Right ventricle myocardium superior (tissue), 1 donor: ENCODE data around the gene C14orf93. TPM values are rescaled to one million over a fixed set of nuclear protein-coding genes. Genes with fewer than 3 reads are reported as not detected.
"Not testable (repeated sequence)": the region's sequence is repeated elsewhere in the genome, so short reads cannot be mapped to it uniquely, and the experiment has no call there.

Experiments
- ATAC-seq: fragments of 200-7000 bp; cut with Tn5 transposase; one replicate; pipeline ENCODE4 v1.9.1; 2020; ENCODE audit warnings: mild to moderate bottlenecking; ENCODE audit not compliant: poor library complexity
- DNase-seq: peaks from one replicate; pipeline ENCODE4 v3.0.0-alpha.2; 2020
- intact Hi-C: fragments of 100-400 bp; cut with DNase I; formaldehyde crosslinking; loops from one replicate; pipeline ENCODE4 v1.11.2; 2022
- total RNA-seq: library from RNA; stranded (reverse); fragmentation: NEBNext Ultra II Directional; extraction: Animal tissue kit (Norgen Biotek cat#: 25700); gene quantifications from one replicate; pipeline ENCODE4 v1.2.1, GENCODE V29; 2021
- donor health status: DM: no; HTN: yes; CAD: no; lungs with severe emphysema.

Gene C14orf93
- total RNA-seq, 1 donor from 2014 or later = 5.5 TPM

DNA sequence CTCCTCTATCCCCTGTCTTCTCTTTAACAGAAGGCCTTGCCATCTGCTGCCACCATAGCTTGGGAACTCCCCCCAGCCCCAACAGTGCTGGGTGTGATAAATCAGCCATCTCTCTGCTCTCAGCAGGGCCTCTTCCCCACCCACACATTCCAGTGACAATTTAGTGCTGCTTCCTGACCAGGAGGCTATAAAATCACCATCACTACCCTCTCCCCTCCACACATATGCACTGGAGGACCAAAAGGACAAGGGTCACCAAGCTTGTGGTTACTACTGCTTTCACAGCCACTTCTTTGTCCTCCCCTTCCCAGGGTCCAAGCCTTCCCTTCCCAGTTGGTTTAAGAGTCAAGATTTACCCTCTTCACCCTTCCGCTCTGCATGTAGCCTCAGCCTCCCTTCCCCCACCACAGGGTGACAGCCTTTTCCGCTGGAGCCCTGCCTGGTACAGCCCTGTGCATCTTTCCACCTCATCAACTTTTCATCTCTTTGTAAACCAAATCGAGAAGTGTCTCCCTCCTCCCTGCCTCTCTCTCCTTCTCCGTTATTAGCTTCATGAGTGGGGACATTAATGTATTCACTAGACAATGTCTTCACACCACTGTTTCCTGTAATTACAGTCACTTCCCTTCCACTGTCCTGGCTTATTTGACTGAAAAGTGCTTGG, 15.3 kb upstream of the C14orf93 start:
- intact Hi-C loops = no loop called here
- ATAC-seq (no peak), DNase-seq (no peak)

DNA sequence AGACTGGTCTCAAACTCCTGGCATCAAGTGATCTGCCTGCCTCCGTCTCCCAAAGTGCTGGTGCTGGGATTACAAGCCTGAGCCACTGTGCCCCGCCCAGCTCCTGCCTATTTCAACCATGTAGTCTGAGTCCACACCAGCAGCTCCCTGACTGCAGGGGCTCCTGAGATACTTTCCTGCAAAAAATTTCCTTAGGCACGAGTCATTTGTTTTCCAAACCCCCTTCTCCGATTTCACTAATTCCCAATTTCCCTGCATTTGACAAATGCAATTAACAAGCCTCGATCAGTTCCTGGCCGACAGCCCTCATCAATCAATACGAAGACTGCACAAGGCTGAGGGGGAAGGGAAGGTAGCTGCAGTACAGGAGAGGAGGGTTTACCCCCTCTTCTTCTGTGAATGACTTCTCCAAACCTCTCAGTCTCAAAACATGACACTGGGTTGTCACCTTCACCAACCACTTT, 14.7 kb upstream of the C14orf93 start:
- intact Hi-C loops = no loop called here
- no peak for DNase-seq
- ATAC-seq = no peak

DNA sequence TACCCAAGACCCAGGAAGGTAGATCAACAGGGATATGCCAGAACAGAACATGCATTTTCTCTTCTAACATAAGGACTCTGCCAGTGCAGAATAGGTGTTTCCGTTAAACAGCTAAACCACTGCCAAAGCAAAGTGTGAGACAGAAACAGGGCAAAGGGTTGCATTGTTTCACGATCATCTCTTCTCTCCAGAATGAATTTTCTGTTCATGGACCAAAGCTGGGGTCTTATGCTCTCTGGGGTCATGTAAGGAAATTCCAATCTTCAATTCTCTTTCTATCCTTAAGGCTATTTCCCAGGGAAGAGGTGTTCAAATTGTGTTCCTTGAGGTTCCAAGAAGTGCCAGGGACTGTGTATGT, 13.8 kb upstream of the C14orf93 start:
- DNase-seq (no peak), ATAC-seq (no peak)
- intact Hi-C loops = no loop called here

DNA sequence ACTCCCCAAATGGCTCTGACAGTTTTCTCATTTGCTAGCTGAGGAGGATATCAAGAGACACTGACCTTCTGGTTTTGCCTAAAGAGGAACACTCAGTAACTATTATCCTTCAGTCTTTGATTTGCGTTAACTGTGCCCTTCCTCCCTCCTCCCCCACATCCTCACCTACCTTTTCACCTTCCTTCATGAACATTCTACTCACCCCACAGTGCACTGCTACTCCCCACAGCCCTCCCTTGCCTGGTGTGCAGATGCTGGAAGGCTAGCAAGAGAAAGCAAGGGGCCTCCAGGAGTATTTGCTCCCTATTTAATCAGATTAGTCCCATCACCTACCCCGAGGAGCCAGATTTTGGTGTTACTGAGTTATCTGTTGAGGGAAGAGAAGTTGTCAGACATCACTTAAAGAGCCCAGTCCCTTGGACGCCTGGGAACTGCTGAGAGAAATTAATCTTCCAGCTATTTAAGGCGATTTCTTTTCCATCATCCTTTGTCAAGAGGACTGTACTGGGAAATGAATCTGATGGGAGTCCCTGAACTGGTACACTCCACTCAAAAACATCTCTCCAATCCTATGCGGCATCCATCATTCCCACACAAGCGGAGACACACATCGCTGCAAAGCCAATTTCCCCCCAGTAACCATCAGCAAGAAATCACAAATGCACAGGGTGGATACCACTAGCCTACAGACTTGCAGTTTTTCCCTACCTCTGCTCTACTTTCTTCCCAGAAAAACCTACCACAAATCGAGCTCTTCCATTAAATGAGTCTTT, 13.3 kb upstream of the C14orf93 start:
- ATAC-seq (no peak), DNase-seq (no peak)
- intact Hi-C loops = no loop called here

DNA sequence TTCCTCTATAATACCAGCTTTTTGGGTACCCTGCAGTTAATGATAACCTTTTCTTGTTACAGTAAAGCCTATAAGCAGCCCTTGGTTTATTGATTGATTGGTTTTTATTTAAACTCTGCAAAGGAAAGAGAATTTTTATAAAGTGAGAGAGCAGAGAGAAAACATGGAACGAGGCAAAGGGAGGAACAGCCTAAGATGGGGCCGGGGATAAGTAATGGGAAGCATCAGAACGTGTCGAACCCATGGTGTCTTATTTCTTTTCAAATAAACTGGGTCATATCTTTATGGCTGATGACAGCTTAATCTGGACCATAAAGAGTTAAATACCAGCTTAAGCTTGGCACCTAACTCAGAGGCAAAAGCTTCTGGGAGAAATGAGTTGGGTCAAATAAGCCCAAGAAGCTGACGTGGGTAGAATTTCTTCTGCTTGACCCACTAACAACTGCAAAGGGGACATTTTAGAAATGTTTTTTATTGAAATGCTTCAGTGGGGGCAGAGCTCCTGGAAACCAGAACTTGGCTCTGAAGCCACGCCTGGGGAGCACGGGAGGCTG, 12.0 kb upstream of the C14orf93 start:
- no peak for DNase-seq
- intact Hi-C loops = no loop called here
- no peak for ATAC-seq

DNA sequence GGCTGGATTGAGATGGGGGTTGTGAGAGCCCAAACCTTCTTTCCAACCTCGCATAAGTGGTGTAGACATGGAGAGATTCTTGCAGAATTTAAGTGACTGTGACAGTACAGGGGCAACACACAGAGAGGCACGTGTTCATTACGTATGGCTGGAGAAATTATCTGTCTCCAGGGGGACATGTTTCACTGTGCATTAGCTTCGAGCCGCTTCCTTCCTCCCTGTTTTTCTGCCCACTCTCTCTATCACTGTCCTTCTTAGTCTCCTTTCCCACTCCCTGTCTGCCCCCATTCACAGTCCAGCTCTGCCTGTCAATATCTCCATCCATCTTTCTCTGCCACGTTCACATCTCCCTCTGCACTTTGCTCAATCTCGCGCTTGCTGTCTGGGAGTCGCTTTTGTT, 11.5 kb upstream of the C14orf93 start:
- no peak for DNase-seq
- ATAC-seq = no peak
- intact Hi-C loops = no loop called here

DNA sequence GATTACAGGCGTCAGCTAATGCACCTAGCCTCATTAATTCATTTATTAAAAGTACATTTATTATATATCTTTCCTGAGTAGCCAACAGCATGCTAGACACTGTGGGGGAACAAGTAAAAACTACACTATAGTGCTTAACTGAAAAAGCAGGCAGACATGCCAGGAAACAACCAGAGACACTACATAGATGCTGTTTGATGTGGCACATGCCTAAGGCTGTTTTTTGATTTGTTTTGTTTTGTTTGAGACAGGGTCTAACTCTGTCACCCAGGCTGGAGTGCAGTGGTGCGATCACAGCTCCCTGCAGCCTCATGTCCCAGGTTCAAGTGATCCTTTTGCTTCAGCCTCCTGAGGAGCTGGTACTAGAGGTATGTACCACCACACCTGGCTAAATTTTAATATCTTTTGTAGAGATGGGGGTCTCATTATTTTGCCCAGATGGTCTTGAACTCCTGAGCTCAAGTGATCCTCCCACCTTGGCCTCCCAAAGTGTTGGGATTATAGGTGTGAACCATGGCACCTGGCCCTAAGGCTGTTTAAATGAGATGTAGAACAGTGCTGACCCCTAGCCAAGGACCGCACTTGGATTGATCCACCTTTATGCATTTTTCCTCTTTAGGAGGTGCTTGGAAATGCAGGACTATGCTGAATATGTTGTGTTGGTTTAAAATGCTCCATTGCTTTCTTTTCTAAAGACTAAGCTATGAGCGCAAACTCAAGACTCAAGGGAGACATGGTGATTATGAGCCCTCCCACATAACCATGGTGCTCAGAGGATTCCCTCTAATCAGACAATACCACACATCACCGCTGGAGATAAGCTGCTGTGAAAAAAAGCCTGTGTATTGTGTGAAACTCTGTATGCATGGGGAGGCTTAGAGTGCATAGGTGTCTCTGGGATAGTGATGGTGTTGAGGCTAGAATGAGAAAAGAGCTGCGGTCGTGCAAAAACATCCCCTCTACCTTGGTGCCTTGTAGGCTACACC, 10.5 kb upstream of the C14orf93 start:
- intact Hi-C loops = no loop called here
- no peak for DNase-seq
- peak; percentile 27 for ATAC-seq

DNA sequence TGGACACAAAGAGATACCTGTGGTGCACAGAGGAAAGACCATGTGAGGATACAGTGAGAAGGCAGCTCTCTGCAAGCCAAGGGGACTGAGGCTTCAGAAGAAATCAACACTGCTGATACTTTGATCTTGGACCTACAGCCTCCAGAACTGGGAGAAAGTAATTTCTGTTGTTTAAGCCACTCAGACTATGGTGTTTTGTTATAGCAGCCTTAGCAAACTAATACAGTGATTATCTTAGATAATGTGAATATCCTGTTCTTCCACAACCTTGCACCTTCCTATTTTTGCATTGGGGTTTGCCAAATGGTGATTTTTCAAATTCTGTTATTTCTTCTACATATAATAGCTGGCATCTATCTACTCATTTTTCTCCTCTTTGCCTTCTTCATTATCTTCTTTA, 8.2 kb upstream of the C14orf93 start:
- ATAC-seq (no peak), DNase-seq (no peak)
- intact Hi-C loops = no loop called here

DNA sequence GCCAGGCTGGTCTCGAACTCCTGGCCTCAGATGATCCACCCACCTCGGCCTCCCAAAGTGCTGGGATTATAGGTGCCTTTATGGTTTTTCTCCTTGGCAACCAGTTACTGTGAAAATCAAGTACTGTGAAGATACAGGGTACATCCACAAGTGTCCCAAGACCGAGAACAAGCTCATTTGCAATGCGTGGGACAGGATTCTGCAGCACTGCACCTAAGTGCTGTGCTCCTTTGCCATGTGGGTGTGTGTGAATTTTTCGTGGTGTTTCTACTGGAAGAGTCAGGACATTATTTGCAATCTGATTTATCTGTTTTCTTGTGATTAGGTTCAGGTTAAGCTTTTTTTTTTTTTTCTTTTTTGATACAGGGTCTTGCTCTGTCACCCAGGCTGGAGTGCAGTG, 7.1 kb upstream of the C14orf93 start:
- DNase-seq (no peak), ATAC-seq (no peak)
- intact Hi-C loops = no loop called here

DNA sequence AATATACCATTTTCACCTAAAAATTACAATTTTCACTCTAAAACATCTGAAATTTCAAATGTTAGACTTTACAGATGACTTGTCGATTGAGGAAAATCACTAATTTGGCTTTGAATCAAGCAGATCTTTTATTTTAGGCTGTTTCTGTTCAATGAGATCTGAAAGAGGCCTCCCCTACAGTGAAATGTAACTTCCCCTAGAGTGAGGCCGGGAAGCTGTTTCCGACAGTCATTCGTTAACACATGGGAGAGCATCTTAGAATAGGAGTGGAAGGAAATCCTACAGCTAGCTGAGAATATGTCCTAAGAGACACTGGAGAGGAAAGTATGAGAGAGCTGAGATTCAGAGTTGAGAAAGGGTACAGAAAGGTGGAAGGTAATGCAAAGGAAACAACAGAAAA, 5.7 kb upstream of the C14orf93 start:
- no peak for ATAC-seq
- DNase-seq = no peak
- intact Hi-C loops = no loop called here

DNA sequence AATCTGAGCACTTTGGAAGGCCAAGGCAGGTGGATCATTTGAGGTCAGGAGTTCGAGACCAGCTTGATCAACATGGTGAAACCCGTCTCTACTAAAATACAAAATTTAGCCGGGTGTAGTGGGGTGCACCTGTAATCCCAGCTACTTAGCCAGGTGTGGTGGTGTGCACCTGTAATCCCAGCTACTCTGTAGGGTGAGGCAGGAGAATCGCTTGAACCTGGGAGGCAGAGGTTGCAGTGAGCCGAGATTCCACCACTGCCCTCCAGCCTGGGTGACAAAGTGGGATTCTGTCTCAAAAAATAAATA, 3.8 kb upstream of the C14orf93 start:
- ATAC-seq, DNase-seq, intact Hi-C loops: not testable (repeated sequence)

DNA sequence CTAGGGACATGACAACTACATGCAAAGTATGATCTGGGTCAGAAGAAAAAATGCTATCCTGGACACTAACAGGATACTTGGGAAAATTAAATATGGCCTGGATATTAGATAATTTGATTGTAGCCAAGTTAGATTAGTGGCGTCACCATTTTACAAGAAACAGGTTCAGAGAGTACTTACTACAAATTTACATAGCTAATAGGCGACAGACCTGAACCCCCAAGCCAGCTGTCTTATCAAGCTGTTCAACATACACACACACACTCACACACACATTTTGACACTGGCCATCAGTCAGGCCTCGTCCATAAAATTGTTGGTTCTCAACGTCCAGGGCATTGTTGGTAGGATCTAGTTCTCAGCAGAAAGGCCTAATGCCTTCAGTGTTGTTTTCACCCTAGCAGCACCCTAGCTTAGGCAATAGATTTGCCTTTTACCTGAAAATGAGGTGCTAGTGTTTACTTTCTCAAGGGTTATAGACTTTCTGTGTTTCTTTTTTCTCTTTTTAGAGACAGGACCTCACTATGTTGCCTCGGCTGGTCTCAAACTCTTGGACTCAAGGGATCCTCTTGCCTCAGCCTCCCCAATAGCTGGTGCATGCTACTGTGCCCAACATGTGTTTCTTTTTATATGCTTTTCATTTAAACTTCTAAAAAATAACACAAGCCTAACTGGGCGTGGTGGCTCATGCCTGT, 3.3 kb upstream of the C14orf93 start:
- intact Hi-C loops = no loop called here
- ATAC-seq = no peak

DNA sequence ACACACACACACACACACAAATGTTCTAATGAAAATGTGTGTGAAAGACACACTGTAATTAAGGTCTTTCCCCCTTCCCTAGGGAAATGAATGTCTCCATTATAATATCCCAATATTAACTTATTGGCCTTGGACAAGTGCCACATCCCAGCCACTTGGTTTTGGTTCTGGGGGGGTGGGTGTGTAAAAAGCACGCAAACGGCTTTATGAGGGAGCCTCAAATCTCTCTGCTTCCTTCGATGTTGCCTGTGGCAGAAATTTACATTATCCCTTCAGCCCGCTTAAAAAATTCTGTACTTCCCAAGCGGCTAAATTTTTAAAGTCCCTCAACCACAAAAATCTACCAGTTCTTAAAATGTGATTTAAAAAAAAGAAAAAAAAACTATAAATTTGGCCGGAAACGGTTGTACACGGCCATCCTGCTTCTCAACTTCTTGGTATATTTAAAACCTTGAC, 432 bp downstream of the C14orf93 start:
- intact Hi-C loops = no loop called here
- DNase-seq = no peak
- no peak for ATAC-seq

More for the DNA sequence above, 3.3 kb upstream of the C14orf93 start:
- no peak for DNase-seq

DNA sequence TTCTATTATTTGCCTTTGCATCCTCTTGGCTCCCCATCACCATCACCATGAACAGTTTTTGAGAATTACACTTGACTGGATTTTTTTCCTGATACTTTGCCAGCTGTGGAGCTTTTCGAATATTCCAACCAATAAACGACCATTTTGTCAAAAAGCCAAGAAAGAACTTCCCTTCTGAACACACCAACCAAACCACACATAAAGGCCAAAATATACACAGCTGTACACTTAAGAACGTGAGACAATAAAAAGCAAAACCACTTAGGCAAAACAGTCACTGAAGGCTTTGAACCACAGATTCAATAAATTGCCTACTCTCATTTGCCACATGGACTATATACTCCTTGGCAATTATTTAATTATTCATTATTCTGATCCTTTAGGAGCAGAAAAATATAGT, 1.1 kb downstream of the C14orf93 start:
- intact Hi-C loops = no loop called here
- ATAC-seq (no peak), DNase-seq (no peak)

DNA sequence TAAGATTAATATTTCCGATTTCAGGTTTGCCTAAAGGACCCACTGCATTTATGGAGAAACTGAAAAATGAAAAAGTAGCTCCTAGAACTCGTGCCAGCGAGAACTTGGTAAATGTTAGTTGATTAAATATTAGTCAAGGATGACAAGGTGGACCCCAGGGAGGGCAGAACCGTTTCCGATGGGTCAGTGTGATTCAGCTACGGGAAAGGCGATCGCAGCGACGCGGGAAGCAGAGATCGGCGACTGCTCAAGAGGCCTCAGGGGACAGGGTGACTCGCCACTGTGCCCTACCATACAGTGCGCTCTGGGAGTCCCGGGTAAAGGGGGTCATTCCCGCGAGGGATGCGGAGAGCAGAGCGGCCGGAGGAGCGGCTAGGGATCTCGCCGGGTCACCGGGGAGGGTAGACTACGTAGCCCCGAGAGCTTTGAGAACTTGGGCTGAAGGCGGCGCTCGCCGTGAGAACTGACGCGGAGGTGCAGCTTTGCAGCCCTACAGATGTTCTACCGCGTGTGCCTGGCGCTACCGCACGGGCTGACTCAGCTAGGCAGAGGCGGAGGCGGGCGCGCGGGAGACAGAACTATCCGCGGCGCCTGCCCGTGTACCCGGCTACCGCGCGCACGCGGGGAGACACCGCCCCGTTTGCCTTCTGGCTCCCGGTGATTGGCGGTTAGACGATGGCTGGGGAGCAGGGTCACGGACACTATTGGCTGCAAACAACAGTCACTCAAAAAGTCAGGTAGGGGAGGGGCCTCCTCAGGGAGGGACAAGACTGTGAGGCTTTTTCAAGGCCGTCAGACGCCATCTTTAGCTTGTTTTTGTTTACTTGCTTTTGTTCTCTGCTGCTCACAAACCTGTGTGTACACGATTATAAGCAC, 3.2 kb downstream of the C14orf93 start:
- ATAC-seq (peak; percentile 99), DNase-seq (peak; percentile 97)
- intact Hi-C loops = no loop called here

DNA sequence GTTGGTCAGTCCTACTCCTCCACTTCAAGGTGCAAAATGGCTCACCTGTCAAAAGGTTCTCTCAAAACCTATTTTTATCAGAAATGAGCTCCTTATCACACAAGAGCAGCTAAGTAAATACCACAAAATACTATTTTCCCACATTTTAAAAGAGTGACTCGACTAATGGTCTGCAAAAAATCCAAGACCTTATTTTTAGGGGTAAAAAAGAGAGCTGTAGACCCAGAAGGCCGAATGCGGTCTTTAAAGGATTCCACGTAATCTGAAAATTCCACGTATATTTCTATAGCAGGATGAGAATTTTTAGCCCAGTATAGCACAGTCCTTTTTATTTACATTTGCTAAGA, 3.8 kb downstream of the C14orf93 start:
- no peak for DNase-seq
- no peak for ATAC-seq
- intact Hi-C loops = no loop called here

DNA sequence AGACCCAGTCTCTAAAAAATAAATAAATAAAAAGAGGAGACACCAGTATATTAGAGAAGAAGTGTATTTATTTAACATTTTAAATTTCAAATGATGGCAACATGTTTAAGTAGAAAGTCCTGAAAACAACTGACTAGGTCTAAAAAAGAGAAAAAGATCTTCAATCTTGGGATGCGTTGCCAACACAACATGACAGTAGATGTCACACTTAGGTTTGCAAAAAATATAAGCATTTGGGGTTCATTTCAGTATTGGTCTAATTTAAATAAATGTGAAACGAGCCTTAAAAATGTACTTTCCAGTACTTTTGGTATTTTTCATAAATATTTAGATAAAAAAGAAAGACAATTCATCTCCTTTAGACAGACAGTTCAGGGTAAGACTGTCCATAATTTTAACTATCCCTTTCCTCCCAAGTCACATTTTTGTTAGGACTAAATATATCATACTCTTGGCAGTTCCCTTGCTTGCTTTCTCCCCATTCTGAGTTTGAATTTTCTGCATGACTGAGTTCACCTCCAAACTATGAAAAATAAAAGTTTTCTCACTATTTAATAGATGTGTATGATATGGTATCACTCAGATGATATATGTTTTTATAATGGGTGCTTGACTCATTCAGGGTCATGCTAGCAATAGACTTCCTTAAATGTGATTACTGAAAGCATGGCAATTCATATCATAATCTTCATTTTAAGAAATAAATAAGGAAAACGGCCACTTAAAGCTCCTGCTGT, 4.3 kb downstream of the C14orf93 start:
- ATAC-seq (no peak), DNase-seq (no peak)
- intact Hi-C loops = no loop called here
